ENCODE data around the gene APOB. TPM values are rescaled to one million over a fixed set of nuclear protein-coding genes. Genes with fewer than 3 reads are reported as not detected.

APOB gene
- total RNA-seq, 1 donor = under 0.01 TPM

GRCh38 chr2:21010813-21011439 lies 32.9 kb downstream of the APOB start:
- no peak for DNase-seq (ENCODE audit: low read depth)
- H3K4me3 ChIP-seq (ENCODE audit: low read depth, low read length) = no peak overlapping the region
- TF ChIP-seq, protein P1, sequence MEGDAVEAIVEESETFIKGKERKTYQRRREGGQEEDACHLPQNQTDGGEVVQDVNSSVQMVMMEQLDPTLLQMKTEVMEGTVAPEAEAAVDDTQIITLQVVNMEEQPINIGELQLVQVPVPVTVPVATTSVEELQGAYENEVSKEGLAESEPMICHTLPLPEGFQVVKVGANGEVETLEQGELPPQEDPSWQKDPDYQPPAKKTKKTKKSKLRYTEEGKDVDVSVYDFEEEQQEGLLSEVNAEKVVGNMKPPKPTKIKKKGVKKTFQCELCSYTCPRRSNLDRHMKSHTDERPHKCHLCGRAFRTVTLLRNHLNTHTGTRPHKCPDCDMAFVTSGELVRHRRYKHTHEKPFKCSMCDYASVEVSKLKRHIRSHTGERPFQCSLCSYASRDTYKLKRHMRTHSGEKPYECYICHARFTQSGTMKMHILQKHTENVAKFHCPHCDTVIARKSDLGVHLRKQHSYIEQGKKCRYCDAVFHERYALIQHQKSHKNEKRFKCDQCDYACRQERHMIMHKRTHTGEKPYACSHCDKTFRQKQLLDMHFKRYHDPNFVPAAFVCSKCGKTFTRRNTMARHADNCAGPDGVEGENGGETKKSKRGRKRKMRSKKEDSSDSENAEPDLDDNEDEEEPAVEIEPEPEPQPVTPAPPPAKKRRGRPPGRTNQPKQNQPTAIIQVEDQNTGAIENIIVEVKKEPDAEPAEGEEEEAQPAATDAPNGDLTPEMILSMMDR (IDR thresholded peaks at IDR 0.05; ENCODE audit: insufficient read depth, low read depth, low read length) = no peak

DNA sequence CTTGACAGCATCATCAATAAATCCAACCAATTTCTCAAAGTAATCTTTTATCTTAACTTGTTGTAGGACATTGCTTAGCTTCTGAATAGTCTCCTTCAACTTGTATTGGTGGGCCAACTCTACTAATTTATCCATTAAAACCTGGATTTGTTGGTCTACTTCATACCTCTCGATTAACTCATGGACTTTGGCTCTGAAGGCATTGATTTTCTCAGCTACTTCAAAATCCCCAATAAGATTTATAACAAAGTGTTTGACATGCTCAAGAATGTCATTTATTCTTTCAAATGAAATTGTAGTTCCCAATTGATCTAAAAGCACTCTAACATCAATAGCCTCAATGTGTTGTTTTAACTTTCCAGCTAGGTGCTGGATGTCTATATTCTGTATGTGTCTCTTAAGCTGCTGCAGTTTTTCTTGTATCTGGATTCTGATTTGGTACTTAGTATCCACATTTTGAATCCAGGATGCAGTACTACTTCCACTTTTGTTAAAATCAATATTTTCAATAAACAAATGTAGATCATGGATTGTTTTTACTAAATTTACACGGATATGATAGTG lies 34.1 kb downstream of the APOB start:
- H3K4me3 ChIP-seq (ENCODE audit: low read depth, low read length) = no peak overlapping the region
- no peak for DNase-seq (ENCODE audit: low read depth)
- TF ChIP-seq, protein P1 (IDR thresholded peaks at IDR 0.05; ENCODE audit: insufficient read depth, low read depth, low read length) = no peak

DNA sequence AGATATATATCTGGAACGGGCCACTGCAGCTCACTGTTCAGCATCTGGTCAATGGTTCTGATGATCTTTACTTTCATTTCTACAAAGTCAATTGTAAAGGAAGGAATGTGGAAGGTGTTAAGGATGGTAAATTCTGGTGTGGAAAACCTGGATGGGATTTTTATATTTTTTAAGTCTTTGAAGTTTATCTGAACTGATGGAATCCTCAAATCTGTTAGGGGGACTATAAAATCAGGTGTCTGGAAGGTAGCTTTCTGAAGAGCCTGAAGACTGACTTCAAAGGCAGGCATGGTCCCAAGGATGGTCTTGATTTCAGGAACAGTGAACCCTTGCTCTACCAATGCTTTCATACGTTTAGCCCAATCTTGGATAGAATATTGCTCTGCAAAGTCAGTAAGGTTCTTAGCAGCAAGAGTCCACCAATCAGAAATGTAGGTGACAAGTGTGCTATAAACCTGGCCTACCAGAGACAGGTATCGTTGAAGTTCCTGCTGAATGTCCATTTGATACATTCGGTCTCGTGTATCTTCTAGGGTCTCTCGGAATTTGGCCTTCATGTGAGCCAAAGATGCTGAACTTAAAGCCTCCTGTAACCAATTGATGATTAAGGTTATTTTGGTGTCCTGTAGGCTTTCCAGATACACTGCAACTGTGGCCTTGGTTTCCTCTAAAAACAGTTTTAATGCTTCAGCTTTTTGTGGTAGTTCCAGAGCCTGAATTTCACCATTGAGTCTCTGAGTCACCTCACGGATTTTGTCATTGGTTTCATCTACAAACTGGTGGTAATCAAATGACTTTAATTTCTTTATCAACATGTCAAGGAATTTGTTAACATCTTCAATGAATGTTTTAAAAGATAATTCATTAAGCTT lies 34.8 kb downstream of the APOB start:
- H3K4me3 ChIP-seq (ENCODE audit: low read depth, low read length) = no peak overlapping the region
- no peak for DNase-seq (ENCODE audit: low read depth)
- TF ChIP-seq, protein P1 (IDR thresholded peaks at IDR 0.05; ENCODE audit: insufficient read depth, low read depth, low read length) = no peak

- no peak for DNase-seq (ENCODE audit: low read depth)
- TF ChIP-seq, protein P1 (IDR thresholded peaks at IDR 0.05; ENCODE audit: insufficient read depth, low read depth, low read length) = no peak
- H3K4me3 ChIP-seq (ENCODE audit: low read depth, low read length) = no peak overlapping the region
Measured at GRCh38 chr2:21008014-21008789, 35.7 kb downstream of the APOB start.

DNA sequence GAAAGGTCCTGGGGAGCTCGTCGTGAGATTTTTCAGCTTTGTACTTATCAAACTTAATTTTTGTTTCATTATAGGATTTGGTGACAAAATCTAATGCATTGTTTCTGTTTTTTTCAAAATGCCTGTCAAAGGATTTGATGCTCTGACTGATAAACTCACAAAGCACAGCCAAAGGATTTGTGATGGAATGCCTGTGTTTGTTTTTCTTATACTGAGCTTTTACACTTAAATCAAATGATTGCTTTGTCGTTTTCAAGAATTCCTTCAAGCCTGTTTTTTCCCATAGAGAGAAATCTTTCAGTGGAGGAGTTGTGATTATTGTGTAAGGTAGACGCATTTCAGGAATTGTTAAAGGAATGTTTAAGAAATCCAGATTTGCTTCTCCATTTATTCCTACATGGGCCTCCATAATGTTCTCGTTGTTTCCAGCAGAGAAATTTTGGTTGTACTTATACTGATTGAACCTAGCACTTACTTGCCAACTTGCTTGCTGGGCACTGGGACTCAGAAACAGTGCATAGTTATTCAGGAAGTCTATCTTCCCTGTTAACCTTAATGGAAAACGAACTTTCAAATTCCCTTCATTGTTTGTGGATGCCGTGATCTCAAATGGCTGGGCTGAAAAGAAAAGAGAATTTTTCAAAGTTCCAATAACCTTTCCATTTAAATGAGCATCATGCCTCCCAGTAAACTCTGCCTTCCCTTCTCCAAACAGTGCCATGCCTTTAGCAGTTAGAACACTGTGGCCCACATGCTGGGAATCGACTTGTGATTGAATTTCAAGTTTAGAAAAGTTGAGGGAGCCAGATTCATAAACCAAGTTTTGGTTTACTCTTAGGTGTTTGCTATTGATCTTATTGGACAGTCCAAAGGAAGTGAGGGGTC lies 36.5 kb downstream of the APOB start:
- DNase-seq (ENCODE audit: low read depth) = no peak

More for the DNA sequence above, 36.5 kb downstream of the APOB start:
- TF ChIP-seq, protein P1 (IDR thresholded peaks at IDR 0.05; ENCODE audit: insufficient read depth, low read depth, low read length) = no peak
- H3K4me3 ChIP-seq (ENCODE audit: low read depth, low read length) = no peak overlapping the region
